ENCODE data around the gene WDR64. TPM values are rescaled to one million over a fixed set of nuclear protein-coding genes. Genes with fewer than 3 reads are reported as not detected.

Gene WDR64
- total RNA-seq, 1 experiment from 2014 or later = not detected

DNA sequence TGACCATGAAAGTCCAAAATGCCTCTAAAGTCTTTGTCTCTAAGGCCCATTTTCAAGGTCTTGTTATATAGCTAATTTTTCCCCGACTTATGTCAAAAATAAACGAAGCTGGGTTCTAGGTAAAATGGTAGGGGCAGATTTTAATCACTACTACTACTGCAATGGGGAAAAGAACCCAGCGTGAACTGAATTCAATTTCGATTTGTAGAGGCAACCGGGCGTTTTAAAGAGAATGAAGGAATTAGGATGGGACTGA lies 195.4 kb downstream of the WDR64 start:
- TF ChIP-seq, protein P1, sequence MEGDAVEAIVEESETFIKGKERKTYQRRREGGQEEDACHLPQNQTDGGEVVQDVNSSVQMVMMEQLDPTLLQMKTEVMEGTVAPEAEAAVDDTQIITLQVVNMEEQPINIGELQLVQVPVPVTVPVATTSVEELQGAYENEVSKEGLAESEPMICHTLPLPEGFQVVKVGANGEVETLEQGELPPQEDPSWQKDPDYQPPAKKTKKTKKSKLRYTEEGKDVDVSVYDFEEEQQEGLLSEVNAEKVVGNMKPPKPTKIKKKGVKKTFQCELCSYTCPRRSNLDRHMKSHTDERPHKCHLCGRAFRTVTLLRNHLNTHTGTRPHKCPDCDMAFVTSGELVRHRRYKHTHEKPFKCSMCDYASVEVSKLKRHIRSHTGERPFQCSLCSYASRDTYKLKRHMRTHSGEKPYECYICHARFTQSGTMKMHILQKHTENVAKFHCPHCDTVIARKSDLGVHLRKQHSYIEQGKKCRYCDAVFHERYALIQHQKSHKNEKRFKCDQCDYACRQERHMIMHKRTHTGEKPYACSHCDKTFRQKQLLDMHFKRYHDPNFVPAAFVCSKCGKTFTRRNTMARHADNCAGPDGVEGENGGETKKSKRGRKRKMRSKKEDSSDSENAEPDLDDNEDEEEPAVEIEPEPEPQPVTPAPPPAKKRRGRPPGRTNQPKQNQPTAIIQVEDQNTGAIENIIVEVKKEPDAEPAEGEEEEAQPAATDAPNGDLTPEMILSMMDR (IDR thresholded peaks at IDR 0.05; ENCODE audit: insufficient read depth in 1 of 2, low read depth in 1 of 2, low read length in 1 of 2, severe bottlenecking in 1 of 2, unreplicated experiment in 1 of 2) = no peak
- no peaks in the 10 kb centered on the region for H3K36me3 ChIP-seq (ENCODE audit: control insufficient read depth, insufficient read depth, low read length)
- peaks cover 16% of the 10 kb centered on the region for H3K36me3 Mint-ChIP-seq (ENCODE audit: insufficient read depth, unreplicated experiment)
- H3K4me1 ChIP-seq = no peaks in the 10 kb centered on the region; the same call in 1 of the 2 replicates
- BruUV-seq (replicated peaks) = TSS peak; percentile 64
- H3K9me3 Mint-ChIP-seq (ENCODE audit: unreplicated experiment) = no peaks in the 10 kb centered on the region
- H3K27me3 ChIP-seq (replicated peaks; ENCODE audit: control insufficient read depth, insufficient read depth, low read length) = no peaks in the 10 kb centered on the region
- H3K9me3 ChIP-seq = no peaks in the 10 kb centered on the region
- ChIA-PET CTCF (no interaction called here), POLR2A (no interaction called here)
- peak overlapping the region; percentile 97 for H3K27ac Mint-ChIP-seq (ENCODE audit: unreplicated experiment)
- DNase-seq = no peak
- peaks cover 6% of the 10 kb centered on the region for H3K4me1 Mint-ChIP-seq (ENCODE audit: low read depth, unreplicated experiment)
- peaks cover 5% of the 10 kb centered on the region for H3K27me3 Mint-ChIP-seq (ENCODE audit: insufficient read depth, unreplicated experiment)
- peak overlapping the region; percentile 99 for H3K4me3 ChIP-seq (ENCODE audit: low read depth, low read length)
- peak overlapping the region; percentile 98 for H3K4me3 Mint-ChIP-seq (ENCODE audit: unreplicated experiment)
- intact Hi-C loops (cut with micrococcal nuclease; ENCODE audit: unreplicated experiment) = loop anchor here (5.0 kb wide), 2 partner anchors 205 to 330 kb away; partner anchors contain the start of genes CHML, FH and OPN3

DNA sequence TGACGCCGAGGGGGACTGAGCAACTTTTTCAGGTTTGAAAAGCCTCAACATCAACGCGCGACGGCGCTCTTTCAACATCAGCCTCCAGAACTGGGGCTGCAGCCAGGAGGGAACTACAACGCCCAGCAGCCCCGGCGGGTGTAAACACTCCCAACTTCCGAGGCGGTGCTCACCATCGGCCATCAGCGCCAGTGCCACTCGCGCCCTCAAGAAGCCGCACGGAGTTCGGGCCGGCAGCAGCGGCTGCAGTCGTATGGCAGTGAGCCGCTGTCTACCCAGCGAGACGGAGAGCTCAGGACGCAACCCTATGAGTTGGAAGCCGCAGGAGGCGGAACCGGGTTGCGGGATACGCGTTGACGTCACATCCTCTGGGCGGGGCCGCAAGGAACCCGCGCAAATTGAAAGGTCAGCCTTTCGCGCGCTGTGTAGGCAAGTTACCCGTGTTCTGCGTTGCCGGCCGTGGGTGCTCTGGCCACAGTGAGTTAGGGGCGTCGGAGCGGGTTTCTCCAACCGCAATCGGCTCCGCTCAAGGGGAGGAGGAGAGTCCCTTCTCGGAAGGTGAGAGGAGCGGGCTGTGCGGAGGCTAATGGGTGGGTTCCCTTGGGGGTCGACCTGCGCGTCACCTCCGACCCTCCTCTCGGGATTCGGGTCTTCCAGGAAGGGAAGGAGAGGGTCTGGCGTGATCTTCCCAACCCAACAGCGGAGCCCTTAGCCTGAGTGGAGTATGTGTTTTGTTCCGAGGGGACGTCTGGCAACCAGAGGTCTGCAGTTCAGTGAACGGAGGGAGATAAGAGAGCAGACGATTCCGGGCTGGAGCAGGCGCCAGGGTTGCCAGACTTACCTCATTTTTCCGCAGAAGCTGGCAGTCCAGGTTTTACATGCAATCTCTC lies 196.0 kb downstream of the WDR64 start, which contains the start of gene EXO1:
Gene EXO1 (plus strand): TSS at position 409 of the 890 bp plus-strand sequence. CDS start 2,222 bp downstream, outside the sequence.
- Histone ChIP-seq H3K9me3 (no peaks in the 10 kb centered on the region), H3K4me3 (ENCODE audit: low read depth, low read length) (peak within 1 kb of the TSS; percentile 99), H3K4me1 (no peaks in the 10 kb centered on the region; the same call in 1 of the 2 replicates), H3K36me3 (ENCODE audit: control insufficient read depth, insufficient read depth, low read length) (no peaks in the 10 kb centered on the region), H3K27me3 (replicated peaks; ENCODE audit: control insufficient read depth, insufficient read depth, low read length) (no peaks in the 10 kb centered on the region)
- H3K27ac Mint-ChIP-seq (ENCODE audit: unreplicated experiment) = peak within 1 kb of the TSS; percentile 97
- ChIA-PET POLR2A (no interaction called here), CTCF (interaction anchor here (0.6 kb wide), 1 partner anchor 861 kb away, joined by 3 read pairs; no protein-coding TSS in a partner anchor)
- no TSS peak for BruUV-seq (replicated peaks)
- H3K27me3 Mint-ChIP-seq (ENCODE audit: insufficient read depth, unreplicated experiment) = peaks cover 5% of the 10 kb centered on the region
- TF ChIP-seq, protein P1 (IDR thresholded peaks at IDR 0.05; ENCODE audit: insufficient read depth in 1 of 2, low read depth in 1 of 2, low read length in 1 of 2, severe bottlenecking in 1 of 2, unreplicated experiment in 1 of 2) = peak in 1 of 2 experiments; percentile 38
- H3K9me3 Mint-ChIP-seq (ENCODE audit: unreplicated experiment) = no peaks in the 10 kb centered on the region
- H3K36me3 Mint-ChIP-seq (ENCODE audit: insufficient read depth, unreplicated experiment) = peaks cover 17% of the 10 kb centered on the region
- H3K4me1 Mint-ChIP-seq (ENCODE audit: low read depth, unreplicated experiment) = peaks cover 6% of the 10 kb centered on the region
- H3K4me3 Mint-ChIP-seq (ENCODE audit: unreplicated experiment) = peak within 1 kb of the TSS; percentile 98
- DNase-seq = peak; percentile 86 to 87
- intact Hi-C loops (cut with micrococcal nuclease; ENCODE audit: unreplicated experiment) = loop anchor here (5.0 kb wide), 2 partner anchors 206 to 331 kb away; partner anchors contain the start of genes CHML, FH and OPN3

DNA sequence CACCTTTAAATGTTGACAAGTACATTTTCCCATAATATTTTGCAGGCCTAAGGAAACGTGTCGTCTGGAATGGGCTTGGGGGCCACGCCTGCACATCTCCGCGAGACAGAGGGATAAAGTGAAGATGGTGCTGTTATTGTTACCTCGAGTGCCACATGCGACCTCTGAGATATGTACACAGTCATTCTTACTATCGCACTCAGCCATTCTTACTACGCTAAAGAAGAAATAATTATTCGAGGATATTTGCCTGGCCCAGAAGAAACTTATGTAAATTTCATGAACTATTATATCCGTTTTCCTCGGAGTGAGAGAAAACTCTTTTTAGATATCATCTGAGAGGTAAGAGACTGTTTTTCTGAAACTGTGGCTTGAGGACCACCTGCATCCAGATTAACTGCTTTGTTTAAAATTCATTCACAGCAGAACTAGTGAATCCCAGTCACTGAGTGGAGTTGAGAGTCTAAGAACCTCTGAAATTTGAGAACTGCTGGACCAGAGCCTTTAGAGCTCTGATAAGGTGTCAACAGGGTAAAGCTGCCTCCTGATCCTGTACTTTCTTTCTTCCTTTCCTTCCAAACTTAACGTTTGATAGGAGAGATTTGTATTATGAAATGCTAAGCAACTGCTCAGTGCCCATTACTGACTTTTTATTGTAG lies 196.7 kb downstream of the WDR64 start:
- Histone ChIP-seq H3K4me3 (ENCODE audit: low read depth, low read length) (peak overlapping the region; percentile 99), H3K36me3 (ENCODE audit: control insufficient read depth, insufficient read depth, low read length) (no peaks in the 10 kb centered on the region), H3K4me1 (no peaks in the 10 kb centered on the region; the same call in 1 of the 2 replicates), H3K27me3 (replicated peaks; ENCODE audit: control insufficient read depth, insufficient read depth, low read length) (no peaks in the 10 kb centered on the region), H3K9me3 (no peaks in the 10 kb centered on the region)
- POLR2A ChIA-PET = no interaction called here
- TF ChIP-seq, protein P1 (IDR thresholded peaks at IDR 0.05; ENCODE audit: insufficient read depth in 1 of 2, low read depth in 1 of 2, low read length in 1 of 2, severe bottlenecking in 1 of 2, unreplicated experiment in 1 of 2) = no peak
- peak overlapping the region; percentile 97 for H3K27ac Mint-ChIP-seq (ENCODE audit: unreplicated experiment)
- peaks cover 2% of the 10 kb centered on the region for H3K27me3 Mint-ChIP-seq (ENCODE audit: insufficient read depth, unreplicated experiment)
- peaks cover 6% of the 10 kb centered on the region for H3K4me1 Mint-ChIP-seq (ENCODE audit: low read depth, unreplicated experiment)
- peaks cover 25% of the 10 kb centered on the region for H3K36me3 Mint-ChIP-seq (ENCODE audit: insufficient read depth, unreplicated experiment)
- H3K4me3 Mint-ChIP-seq (ENCODE audit: unreplicated experiment) = peak overlapping the region; percentile 98
- DNase-seq = no peak
- intact Hi-C loops (cut with micrococcal nuclease; ENCODE audit: unreplicated experiment) = loop anchor here (1.0 to 5.0 kb wide), 3 partner anchors 12 to 332 kb away; partner anchors contain the start of genes CHML, FH and OPN3
- CTCF ChIA-PET = interaction anchor here (0.6 kb wide), 1 partner anchor 862 kb away, joined by 3 read pairs; no protein-coding TSS in a partner anchor
- no peaks in the 10 kb centered on the region for H3K9me3 Mint-ChIP-seq (ENCODE audit: unreplicated experiment)
- TSS peak; percentile 66 for BruUV-seq (replicated peaks)

All from Caco-2 (cell line).